Ovary (tissue), 3 donors: ENCODE measurements around the gene TOR3A.

Experiments used
- EP300 ChIP-seq: sonication (generic); formaldehyde crosslinking; IDR thresholded peaks from one replicate; pipeline ENCODE4 v1.6.1; 2017; ENCODE audit warnings: antibody characterized with exemption
- POLR2A ChIP-seq: fragments of 450-650 bp; IDR thresholded peaks from one replicate; pipeline ENCODE4 v1.6.1; 2017; ENCODE audit warnings: antibody characterized with exemption, mild to moderate bottlenecking, moderate library complexity
- TF ChIP-seq, protein P1 (sequence below), 3 donors: fragments of 450-650 bp in 2 of 3; fragments of 200-600 bp in 1 of 3; IDR thresholded peaks; one replicate each; pipeline versions ENCODE4 v1.5.1 to v1.8.0; 2016 to 2022; ENCODE audit warnings: antibody characterized with exemption in 3 of 3, mild to moderate bottlenecking in 1 of 3
- donor health status: DM: no; HTN: no; CAD: no.

- TF ChIP-seq EP300 (no peak), POLR2A (no peak)
- TF ChIP-seq, protein P1, sequence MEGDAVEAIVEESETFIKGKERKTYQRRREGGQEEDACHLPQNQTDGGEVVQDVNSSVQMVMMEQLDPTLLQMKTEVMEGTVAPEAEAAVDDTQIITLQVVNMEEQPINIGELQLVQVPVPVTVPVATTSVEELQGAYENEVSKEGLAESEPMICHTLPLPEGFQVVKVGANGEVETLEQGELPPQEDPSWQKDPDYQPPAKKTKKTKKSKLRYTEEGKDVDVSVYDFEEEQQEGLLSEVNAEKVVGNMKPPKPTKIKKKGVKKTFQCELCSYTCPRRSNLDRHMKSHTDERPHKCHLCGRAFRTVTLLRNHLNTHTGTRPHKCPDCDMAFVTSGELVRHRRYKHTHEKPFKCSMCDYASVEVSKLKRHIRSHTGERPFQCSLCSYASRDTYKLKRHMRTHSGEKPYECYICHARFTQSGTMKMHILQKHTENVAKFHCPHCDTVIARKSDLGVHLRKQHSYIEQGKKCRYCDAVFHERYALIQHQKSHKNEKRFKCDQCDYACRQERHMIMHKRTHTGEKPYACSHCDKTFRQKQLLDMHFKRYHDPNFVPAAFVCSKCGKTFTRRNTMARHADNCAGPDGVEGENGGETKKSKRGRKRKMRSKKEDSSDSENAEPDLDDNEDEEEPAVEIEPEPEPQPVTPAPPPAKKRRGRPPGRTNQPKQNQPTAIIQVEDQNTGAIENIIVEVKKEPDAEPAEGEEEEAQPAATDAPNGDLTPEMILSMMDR (IDR thresholded peaks at IDR 0.05) = no peak
Observed at GRCh38 chr1:179124873-179125272, 43.0 kb downstream of the TOR3A start.
